SU-DHL-6 (cell line): ENCODE data around the gene GNB1L.

Experiments used
- H2AFZ ChIP-seq: fragments of 200-600 bp; sonication (generic); 2 replicates; pipeline ENCODE4 v1.6.1; 2014; ENCODE audit warnings: low read depth, mild to moderate bottlenecking, moderate library complexity, mixed read lengths, antibody characterized with exemption, low read length; ENCODE audit not compliant: severe bottlenecking
- H3F3A ChIP-seq: fragments of 200-600 bp; shearing (Covaris generic); 2 replicates; pipeline ENCODE4 v1.6.0; 2016; ENCODE audit warnings: antibody characterized with exemption, mild to moderate bottlenecking; ENCODE audit not compliant: insufficient read depth
- H3K27ac ChIP-seq: fragments of 200-600 bp; sonication (generic); 2 replicates; pipeline ENCODE4 v1.5.1; 2016; ENCODE audit warnings: low read depth, mild to moderate bottlenecking, low read length, moderate library complexity, mixed read lengths
- H3K27me3 ChIP-seq: fragments of 200-600 bp; sonication (generic), shearing (Covaris generic); 2 replicates; pipeline ENCODE4 v1.6.0; 2014; ENCODE audit warnings: mild to moderate bottlenecking, low read length
- H3K36me3 ChIP-seq: fragments of 200-600 bp; sonication (generic); 2 replicates; pipeline ENCODE4 v1.6.1; 2014; ENCODE audit warnings: mild to moderate bottlenecking, low read length, mixed read lengths
- H3K4me2 ChIP-seq: fragments of 300-600, 200-600 bp; shearing (Covaris generic), sonication (generic); 2 replicates; pipeline ENCODE4 v1.6.0; 2014; ENCODE audit warnings: low read length, low read depth, mild to moderate bottlenecking; ENCODE audit not compliant: poor library complexity, severe bottlenecking
- H3K4me3 ChIP-seq: fragments of 200-600 bp; sonication (generic); 2 replicates; pipeline ENCODE4 v1.5.1; 2014; ENCODE audit warnings: antibody characterized with exemption, low read length, mild to moderate bottlenecking, mixed read lengths; ENCODE audit not compliant: insufficient read depth, poor library complexity, severe bottlenecking
- H3K79me2 ChIP-seq: fragments of 200-600 bp; sonication (generic); 2 replicates; pipeline ENCODE4 v1.6.1; 2014; ENCODE audit warnings: mild to moderate bottlenecking, low read length, moderate library complexity; ENCODE audit not compliant: insufficient read depth
- H3K9ac ChIP-seq: fragments of 200-600 bp; sonication (generic); 2 replicates; pipeline ENCODE4 v1.7.0; 2014; ENCODE audit warnings: mild to moderate bottlenecking, low read length
- H3K9me2 ChIP-seq: fragments of 200-600 bp; sonication (generic); replicated peaks from 2 replicates; pipeline ENCODE4 v1.6.1; 2014; ENCODE audit warnings: low read length; ENCODE audit not compliant: insufficient read depth
- H3K9me3 ChIP-seq: fragments of 200-600 bp; sonication (generic); 2 replicates; pipeline ENCODE4 v1.6.1; 2014; ENCODE audit warnings: low read length, mixed read lengths; ENCODE audit not compliant: insufficient read depth
- H4K20me1 ChIP-seq: fragments of 200-600 bp; sonication (generic); 2 replicates; pipeline ENCODE4 v1.6.1; 2014; ENCODE audit warnings: low read depth, mild to moderate bottlenecking, antibody characterized with exemption, low read length, moderate library complexity, mixed read lengths
- CTCF ChIP-seq: fragments of 200-600 bp; sonication (generic); IDR thresholded peaks from one replicate; pipeline ENCODE4 v1.5.1; 2017; ENCODE audit warnings: antibody characterized with exemption, mild to moderate bottlenecking, low read length, moderate library complexity; ENCODE audit not compliant: insufficient read depth, poor library complexity, severe bottlenecking
- EZH2phosphoT487 ChIP-seq: fragments of 200-600 bp; sonication (generic), shearing (Covaris generic); conservative IDR thresholded peaks from 2 replicates; pipeline ENCODE4 v1.6.1; 2018; ENCODE audit warnings: mild to moderate bottlenecking, antibody characterized with exemption, low read length, moderate library complexity, mixed read lengths

The GNB1L gene

DNA sequence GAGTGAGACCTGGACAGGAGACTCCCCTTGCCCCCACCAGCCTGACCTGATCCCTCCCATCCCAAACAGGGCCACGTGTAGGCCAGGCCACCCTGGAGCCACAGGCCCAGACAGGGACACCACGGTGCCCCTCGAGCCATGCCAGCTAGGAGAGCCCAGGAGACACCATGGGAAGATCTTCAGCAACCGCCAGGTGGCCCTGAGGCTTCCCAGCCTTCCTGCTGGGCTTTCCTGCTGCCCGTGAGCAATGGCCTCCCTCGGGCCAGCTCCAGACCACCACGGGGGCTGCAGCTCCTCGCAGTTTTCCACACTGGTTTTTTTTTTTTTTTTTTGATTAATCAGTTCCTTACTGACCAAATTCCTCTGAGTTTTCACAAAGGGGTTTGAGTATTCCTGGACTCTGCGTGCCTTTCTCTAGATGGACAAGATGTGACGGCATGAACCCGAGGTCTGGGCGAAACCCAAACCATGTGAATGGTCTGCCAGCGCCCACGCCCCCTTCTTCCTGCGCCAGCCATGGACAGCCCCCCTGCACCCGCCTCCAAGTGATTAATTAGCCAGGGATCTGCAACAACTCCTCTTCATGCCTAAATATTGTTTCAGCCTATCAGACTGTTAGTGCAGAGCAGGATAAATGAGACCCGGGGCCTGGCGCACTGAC is 53.2 kb downstream of the GNB1L start:
- Histone ChIP-seq H2AFZ (no peak overlapping the region), H3K36me3 (no peaks in the 10 kb centered on the region), H3K79me2 (no peaks in the 10 kb centered on the region), H3K27ac (no peak overlapping the region), H3K27me3 (no peaks in the 10 kb centered on the region), H3K4me2 (no peak overlapping the region), H3F3A (no peaks in the 10 kb centered on the region), H3K9ac (no peak overlapping the region), H3K4me3 (no peak overlapping the region), H4K20me1 (no peaks in the 10 kb centered on the region), H3K9me3 (no peaks in the 10 kb centered on the region), H3K9me2 (no peaks in the 10 kb centered on the region)
- TF ChIP-seq CTCF (no peak), EZH2phosphoT487 (no peak)

- no peak overlapping the region for H3K4me2 ChIP-seq
- no peaks in the 10 kb centered on the region for H3K36me3 ChIP-seq
- no peaks in the 10 kb centered on the region for H3K79me2 ChIP-seq
- H3K27ac ChIP-seq: no peak overlapping the region
- no peaks in the 10 kb centered on the region for H3K9me2 ChIP-seq
- H3F3A ChIP-seq: no peaks in the 10 kb centered on the region
- no peak for TF ChIP-seq CTCF
- no peak overlapping the region for H2AFZ ChIP-seq
- H3K9me3 ChIP-seq: no peaks in the 10 kb centered on the region
- H3K27me3 ChIP-seq: no peaks in the 10 kb centered on the region
- no peak overlapping the region for H3K9ac ChIP-seq
- H3K4me3 ChIP-seq: no peak overlapping the region
- no peaks in the 10 kb centered on the region for H4K20me1 ChIP-seq
Measured at GRCh38 chr22:19800761-19801244, 53.9 kb downstream of the GNB1L start.

DNA sequence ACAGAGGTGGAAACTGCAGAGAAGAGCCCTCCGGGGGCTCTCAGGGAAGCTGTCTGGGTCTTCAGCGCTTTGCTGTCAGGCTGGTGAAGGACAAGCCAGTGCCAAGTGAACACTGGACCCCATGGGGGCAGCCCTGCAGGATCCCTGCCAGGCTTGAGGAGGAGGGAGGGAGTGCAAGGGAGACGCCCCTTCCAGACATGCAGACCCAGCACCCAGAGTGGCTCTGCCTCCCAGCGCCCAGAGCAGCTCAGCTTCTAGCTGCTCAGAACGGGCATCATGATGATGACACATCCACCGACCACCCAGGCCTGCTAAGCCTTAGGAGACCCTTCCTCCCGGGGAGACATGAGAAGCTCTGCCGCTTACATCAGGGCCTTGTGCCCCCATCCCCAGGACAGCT is 54.4 kb downstream of the GNB1L start:
- Histone ChIP-seq H3K27me3 (no peaks in the 10 kb centered on the region), H3K27ac (no peak overlapping the region), H3K36me3 (no peaks in the 10 kb centered on the region), H3K9me3 (no peaks in the 10 kb centered on the region), H4K20me1 (no peaks in the 10 kb centered on the region), H2AFZ (no peak overlapping the region), H3K4me2 (no peak overlapping the region), H3K9ac (no peak overlapping the region), H3K9me2 (no peaks in the 10 kb centered on the region), H3K79me2 (no peaks in the 10 kb centered on the region), H3K4me3 (no peak overlapping the region), H3F3A (no peaks in the 10 kb centered on the region)
- TF ChIP-seq EZH2phosphoT487: no peak
- TF ChIP-seq CTCF: no peak
